Stimulated activated CD4-positive, alpha-beta T cell treated with anti-CD3 and anti-CD28 coated beads, Interleukin-1b, Interleukin-23, amount 100 ng/mL, for 48 hours (primary cell): ENCODE data around the gene VPS13D.

ENCODE experiments used
- DNase-seq: peaks from one replicate; pipeline ENCODE4 v3.0.0-alpha.2; 2020

The VPS13D gene

GRCh38 chr1:12407962-12408454 lies 178.2 kb downstream of the VPS13D start:
- DNase-seq = no peak

- DNase-seq = no peak
These were observed 178.8 kb downstream of the VPS13D start for GRCh38 chr1:12408662-12409061.

GRCh38 chr1:12409681-12410080 lies 179.9 kb downstream of the VPS13D start:
- no peak for DNase-seq

- no peak for DNase-seq
These were observed 180.5 kb downstream of the VPS13D start for GRCh38 chr1:12410351-12410750.

GRCh38 chr1:12411098-12411497 lies 181.3 kb downstream of the VPS13D start:
- no peak for DNase-seq

- DNase-seq = no peak
These were observed 181.9 kb downstream of the VPS13D start for GRCh38 chr1:12411747-12412146.

GRCh38 chr1:12412439-12412838 lies 182.6 kb downstream of the VPS13D start:
- DNase-seq = no peak

GRCh38 chr1:12413664-12414410 lies 184.0 kb downstream of the VPS13D start:
- no peak for DNase-seq

GRCh38 chr1:12414444-12415018 lies 184.7 kb downstream of the VPS13D start:
- DNase-seq = no peak

- DNase-seq = no peak
These were observed 185.2 kb downstream of the VPS13D start for GRCh38 chr1:12415038-12415466.

- no peak for DNase-seq
These were observed 186.3 kb downstream of the VPS13D start for GRCh38 chr1:12416101-12416500.

- no peak for DNase-seq
These were observed 186.9 kb downstream of the VPS13D start for GRCh38 chr1:12416744-12417143.

- no peak for DNase-seq
These were observed 187.6 kb downstream of the VPS13D start for GRCh38 chr1:12417389-12417788.

- no peak for DNase-seq
These were observed 190.3 kb downstream of the VPS13D start for GRCh38 chr1:12420171-12420570.

- no peak for DNase-seq
These were observed 192.7 kb downstream of the VPS13D start for GRCh38 chr1:12422488-12422887.

GRCh38 chr1:12424087-12424529 lies 194.3 kb downstream of the VPS13D start:
- no peak for DNase-seq

- no peak for DNase-seq
These were observed 195.0 kb downstream of the VPS13D start for GRCh38 chr1:12424793-12425192.

- no peak for DNase-seq
These were observed 196.2 kb downstream of the VPS13D start for GRCh38 chr1:12426030-12426429.

- DNase-seq = no peak
These were observed 198.5 kb downstream of the VPS13D start for GRCh38 chr1:12428334-12428733.

- DNase-seq = no peak
These were observed 200.7 kb downstream of the VPS13D start for GRCh38 chr1:12430525-12430924.

GRCh38 chr1:12432897-12433296 lies 203.1 kb downstream of the VPS13D start:
- DNase-seq = no peak

GRCh38 chr1:12433323-12434053 lies 203.7 kb downstream of the VPS13D start:
- no peak for DNase-seq

- peak; percentile 72 for DNase-seq
These were observed 204.3 kb downstream of the VPS13D start for GRCh38 chr1:12434174-12434573.

- DNase-seq = no peak
These were observed 204.9 kb downstream of the VPS13D start for GRCh38 chr1:12434686-12435085.
